Kidney glomerular epithelial cell (primary cell): Measurements from ENCODE around the gene SPECC1.
"Not testable (repeated sequence)": the region's sequence is repeated elsewhere in the genome, so short reads cannot be mapped to it uniquely, and the experiment has no call there.

Experiments
- DNase-seq: peaks from one replicate; lab custom pipeline; 2025; lab: John Stamatoyannopoulos, UW

SPECC1 gene

GRCh38 chr17:20236578-20237227 lies 227.5 kb downstream of the SPECC1 start:
- DNase-seq, result no peak

- DNase-seq, result not testable (repeated sequence)
Measured at GRCh38 chr17:20239776-20240175, 230.6 kb downstream of the SPECC1 start.

DNA sequence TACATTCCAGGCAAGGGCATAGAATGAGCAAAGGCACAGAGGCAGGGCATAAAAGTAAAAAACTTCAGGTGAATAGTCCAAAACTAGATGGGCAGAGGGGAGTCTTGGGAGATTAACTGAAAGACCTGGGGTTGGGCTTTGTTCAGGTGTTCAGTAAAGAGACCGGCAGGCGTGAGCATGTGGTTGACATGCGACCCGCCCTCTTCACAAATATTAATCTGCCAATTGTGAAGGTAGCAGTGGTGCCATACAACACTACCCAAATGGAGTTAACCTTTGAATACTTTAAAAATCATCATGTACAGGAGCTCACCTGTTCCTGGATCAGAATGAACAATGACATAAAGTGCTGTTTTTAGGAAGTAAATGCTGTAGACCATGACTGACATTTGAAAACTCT lies 232.7 kb downstream of the SPECC1 start:
- DNase-seq, result no peak

GRCh38 chr17:20242271-20242670 lies 233.1 kb downstream of the SPECC1 start:
- no peak for DNase-seq

GRCh38 chr17:20243524-20243923 lies 234.4 kb downstream of the SPECC1 start:
- no peak for DNase-seq

DNA sequence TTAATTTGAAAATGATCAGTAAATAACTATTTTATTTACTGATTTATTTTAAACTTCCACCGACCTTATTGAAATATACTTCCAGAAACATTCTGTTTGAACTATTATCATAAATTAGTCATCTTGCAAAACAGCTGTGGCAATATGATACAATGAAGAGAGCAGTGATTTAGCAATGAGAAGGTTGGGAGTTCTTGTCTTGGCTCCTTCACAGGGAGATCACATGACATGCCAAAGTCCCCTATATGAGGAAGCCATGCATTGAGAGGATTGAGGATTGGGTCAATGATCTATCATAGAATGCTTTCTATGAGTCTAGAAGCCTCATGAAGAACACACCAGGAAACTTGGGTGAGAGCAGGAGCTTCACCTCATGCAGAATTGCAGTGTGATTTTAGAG lies 235.5 kb downstream of the SPECC1 start:
- no peak for DNase-seq

- no peak for DNase-seq
Measured at GRCh38 chr17:20246692-20247091, 237.5 kb downstream of the SPECC1 start.

DNA sequence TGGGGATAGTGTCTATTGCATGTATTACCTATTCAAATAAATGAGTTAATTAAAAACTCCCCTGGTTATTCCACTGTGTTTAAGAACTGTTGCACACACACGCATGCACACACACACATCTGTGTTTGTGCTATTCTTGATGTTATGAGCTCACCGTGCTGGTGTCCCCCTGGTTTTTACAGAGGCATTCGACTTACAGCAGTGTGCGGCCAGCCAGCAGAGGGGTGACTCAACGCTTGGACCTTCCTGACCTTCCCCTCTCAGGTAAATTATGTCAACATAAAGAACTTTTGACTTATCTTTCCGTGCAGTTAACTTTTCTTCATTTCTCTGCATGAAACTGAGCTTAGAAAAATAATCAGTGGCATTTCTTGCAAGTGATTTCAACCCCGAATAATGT lies 244.2 kb downstream of the SPECC1 start:
- no peak for DNase-seq

DNA sequence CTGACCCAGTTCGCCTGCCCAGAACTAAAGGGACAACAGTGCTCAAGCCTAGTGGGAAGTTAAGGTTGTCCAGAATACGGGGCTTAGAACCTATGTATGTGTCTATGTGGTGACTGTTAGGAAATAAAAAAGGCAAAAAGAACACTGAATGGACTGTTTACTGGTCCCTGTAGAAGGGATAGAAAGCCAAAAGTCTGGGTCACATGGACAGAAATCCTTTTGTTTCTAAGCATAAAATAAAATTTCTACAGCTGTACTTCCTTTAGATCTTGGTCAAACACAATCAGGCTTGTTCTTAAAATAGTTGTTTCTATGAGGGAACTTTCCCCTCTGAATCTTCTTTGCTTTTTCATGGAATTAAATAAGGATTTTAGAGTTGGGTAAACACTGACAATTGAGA lies 245.4 kb downstream of the SPECC1 start:
- no peak for DNase-seq

DNA sequence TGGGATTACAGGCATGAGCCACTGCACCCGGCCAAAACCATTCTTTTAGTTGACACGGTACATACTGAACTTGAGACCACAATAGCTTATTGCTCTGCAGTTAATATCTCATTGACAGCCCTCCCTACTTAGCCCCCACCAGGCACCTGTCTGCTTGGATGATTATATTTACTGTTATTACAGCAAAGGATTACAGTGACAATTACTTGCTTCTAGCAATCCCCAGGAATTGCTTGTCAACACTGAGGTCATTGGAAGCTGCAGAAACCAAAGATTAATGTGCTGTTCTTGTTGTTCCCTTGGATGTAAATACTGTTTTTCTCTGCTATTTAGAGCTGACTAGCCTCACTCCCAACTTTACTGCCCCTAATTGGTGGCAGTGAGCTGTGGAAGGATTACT lies 247.0 kb downstream of the SPECC1 start:
- no peak for DNase-seq

DNA sequence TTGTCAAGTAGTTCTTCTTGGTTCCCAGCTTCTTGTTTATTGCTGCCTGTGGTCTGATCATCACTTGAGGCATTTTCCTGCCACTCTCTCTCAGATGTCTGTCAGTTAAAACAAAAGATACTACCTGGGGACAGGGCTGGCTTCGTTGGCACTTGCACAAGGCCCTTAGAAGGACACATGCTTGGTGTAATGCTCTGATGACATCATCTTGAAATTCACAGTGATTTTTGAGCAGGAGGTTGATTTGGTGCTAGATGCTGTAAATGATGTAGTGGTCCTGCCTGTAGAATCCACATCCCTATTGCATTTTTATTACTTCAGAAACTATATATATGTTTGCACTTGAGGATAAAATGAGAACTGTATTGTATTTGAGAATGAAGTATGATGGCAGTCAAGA lies 247.8 kb downstream of the SPECC1 start:
- DNase-seq, result no peak

DNA sequence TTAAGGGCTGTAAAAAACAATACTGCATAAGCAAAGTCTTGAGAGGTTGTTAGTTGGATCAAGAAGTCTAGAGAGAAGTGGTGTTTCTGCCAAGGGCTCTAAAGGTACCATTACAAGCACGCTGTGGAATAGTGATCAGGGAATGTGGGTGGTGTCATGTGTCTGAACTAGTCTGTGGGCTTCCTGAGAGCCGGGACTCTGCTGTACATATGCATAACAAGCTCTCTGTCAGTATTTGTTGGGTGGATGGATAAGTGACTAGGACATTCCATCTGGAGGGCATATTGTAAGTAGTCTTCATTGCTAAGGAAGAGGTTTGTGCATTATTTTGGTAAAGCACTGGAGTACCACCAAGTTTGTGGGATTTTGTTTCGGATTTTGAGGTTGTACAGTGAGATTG lies 248.6 kb downstream of the SPECC1 start:
- DNase-seq, result no peak

GRCh38 chr17:20259668-20260067 lies 250.5 kb downstream of the SPECC1 start:
- no peak for DNase-seq

DNA sequence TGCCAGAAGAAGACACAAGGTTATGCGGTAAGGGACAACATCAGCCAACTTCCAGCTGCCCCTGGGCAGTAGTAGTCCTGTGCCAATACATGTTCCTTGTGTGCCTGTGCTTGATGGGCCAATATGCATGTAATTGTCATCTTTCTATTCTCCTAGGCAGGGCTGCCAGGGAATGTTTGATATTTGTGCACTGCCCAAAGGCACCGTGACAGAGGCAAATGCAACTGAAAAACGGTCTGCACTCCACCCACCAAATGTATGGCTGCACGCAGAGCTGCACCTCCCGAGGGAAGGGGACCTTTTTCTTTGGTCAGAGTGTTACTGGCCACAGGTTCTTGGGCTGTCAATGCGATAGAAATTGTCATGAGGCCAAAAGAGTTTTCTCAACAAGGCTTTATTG lies 251.1 kb downstream of the SPECC1 start:
- DNase-seq, result no peak

GRCh38 chr17:20262226-20263114 lies 253.3 kb downstream of the SPECC1 start:
- no peak for DNase-seq

DNA sequence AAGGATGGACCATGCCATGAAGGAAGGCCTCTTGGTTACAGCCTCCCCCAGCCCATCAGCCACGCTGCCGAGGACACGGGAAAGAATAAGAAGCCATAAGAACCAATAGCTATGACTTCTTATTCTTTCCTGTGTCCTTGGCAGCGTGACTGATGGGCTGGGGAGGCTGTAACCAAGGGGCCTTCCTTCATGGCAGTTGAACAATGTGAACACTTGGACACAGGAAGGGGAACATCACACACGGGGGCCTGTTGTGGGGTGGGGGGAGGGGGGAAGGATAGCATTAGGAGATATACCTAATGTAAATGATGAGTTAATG lies 253.9 kb downstream of the SPECC1 start:
- not testable (repeated sequence) for DNase-seq

- DNase-seq, result no peak
Measured at GRCh38 chr17:20263595-20263994, 254.4 kb downstream of the SPECC1 start.

GRCh38 chr17:20264996-20265395 lies 255.8 kb downstream of the SPECC1 start:
- no peak for DNase-seq

DNA sequence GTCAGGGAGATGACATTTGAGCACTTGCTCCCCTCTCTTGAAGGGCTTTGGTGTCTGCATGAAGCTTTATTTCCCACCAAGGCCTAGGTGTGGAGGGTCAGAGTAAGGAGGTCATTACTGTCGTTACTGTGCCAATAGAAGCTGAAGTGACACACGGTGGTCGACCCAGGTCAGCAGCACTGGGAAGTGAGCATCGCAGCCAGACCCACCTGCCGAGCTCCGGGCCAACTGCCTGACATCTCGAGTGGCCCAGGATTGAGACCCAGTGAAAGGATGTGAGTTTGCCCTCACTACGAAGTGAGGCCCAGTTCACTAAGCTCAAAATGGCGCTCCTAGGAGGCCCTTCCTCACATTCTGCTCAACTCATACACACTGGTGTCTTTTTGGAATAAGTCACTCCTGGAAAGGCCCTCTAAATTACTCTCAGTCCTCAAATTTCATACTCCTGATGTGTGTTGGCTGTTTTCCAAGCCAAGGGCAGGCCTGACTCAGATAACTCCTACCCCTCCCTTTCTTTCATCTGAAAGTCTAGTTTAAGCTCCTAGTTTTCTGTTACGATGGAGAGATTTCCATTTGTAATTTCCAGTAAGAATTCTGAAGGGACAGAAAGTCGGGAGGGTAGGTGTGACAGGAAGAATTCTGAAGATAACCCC lies 257.8 kb downstream of the SPECC1 start:
- DNase-seq, result no peak

- DNase-seq, result no peak
Measured at GRCh38 chr17:20267459-20267842, 258.3 kb downstream of the SPECC1 start.

DNA sequence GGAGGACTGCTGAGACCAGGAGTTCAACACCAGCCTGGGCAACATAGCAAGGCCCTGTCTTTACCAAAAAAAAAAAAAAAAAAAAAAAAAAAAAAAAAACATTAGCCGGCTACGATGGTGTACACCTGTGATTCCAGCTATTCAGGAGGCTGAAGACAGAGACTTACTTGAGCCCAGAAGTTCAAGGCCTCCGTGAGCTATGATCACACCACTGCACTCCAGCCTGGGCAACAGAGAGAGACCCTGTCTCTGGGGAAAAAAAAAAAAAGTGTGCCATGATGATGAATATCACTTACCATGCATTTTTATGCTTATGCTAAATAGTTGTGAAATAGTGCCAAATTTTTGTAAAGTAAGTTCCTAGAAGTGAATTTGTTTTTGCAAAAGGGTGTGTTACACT lies 261.2 kb downstream of the SPECC1 start:
- no peak for DNase-seq

- no peak for DNase-seq
Measured at GRCh38 chr17:20271011-20271610, 262.0 kb downstream of the SPECC1 start.
